HG03571 (cell line): ENCODE results near the gene PPP1R18.
"Not testable (repeated sequence)": the region's sequence is repeated elsewhere in the genome, so short reads cannot be mapped to it uniquely, and the experiment has no call there.

Experiments
- ATAC-seq: cut with Tn5 transposase; IDR thresholded peaks from one replicate; pipeline ENCODE4 v1.9.1; 2021; ENCODE audit not compliant: unreplicated experiment

The PPP1R18 gene

GRCh38 chr6:30670760-30671527, 15.5 kb downstream of the PPP1R18 start:
- no peak for ATAC-seq

GRCh38 chr6:30666300-30666699, 20.1 kb downstream of the PPP1R18 start:
- not testable (repeated sequence) for ATAC-seq

DNA sequence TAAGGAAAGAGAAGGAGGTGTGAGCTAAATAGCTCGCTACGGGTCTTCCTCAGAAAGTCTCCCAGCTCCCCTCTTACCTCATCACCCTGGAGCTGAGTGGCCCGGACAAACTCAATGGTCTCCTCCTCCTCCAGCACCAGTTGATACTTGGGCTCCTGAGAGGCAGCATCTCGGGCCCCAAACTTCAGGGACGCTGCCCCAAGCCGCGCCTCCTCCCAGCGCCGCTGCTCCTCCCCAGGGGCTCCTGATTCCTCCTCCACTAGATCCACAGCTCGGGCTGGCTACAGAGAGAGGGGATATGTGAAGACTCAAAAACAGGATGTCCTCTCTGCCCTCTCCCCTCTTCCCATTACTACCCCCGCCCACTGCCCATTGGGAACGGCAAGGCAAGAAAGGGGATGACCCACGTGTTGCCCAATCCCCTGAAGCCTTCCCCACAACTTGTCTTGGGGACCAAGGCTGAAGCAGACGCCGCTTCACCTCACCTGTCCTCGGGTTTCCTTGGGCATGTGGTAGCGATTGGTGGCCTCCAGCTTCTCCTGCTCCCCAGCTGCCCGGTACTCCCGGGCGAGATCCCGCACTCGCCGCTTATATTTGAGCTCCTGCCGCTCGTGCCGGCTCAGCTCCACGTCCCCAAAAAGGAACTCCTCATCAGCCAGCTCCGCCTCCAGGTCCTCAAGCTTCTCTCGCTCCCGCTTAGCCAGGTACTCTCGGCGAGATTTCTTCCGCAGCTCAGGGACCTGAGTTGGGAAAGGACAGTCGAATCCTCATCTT, 21.3 kb downstream of the PPP1R18 start:
- ATAC-seq = no peak

DNA sequence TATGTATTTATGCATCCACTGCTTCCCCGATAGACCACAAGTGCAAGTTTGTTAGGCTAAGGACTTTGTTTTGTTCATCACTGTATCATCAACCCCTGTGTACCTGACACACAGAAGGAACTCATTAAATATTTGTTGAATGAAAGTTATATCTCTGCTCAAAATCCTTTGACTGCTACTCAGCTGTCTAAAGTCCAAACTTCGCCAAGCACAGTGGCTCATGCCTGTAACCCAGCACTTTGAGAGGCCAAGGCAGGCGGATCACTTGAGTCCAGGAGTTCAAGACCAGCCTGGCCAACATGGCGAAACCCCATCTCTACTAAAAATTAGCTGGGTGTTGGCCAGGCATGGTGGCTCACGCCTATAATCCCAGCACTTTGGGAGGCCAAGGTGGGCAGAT, 28.5 kb downstream of the PPP1R18 start:
- ATAC-seq = not testable (repeated sequence)

DNA sequence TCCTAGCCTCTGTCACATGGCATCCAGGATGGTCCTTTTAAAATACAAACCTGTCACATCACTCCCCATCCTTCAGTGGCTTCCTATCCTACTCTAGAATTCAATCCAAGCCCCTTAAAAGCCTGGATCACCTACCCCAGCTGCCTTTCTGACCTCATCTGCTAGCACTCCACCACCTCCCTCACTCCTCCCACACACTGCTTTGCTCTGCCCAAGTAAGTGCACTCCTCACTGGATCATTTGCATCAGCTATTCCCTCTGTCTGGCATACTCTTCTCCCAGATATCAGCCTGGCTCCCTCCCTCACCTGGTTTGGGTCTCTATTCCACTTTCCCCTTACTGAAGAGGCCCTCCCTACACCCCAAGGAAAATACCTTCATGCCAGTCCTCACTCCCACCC, 29.0 kb downstream of the PPP1R18 start:
- ATAC-seq = no peak

DNA sequence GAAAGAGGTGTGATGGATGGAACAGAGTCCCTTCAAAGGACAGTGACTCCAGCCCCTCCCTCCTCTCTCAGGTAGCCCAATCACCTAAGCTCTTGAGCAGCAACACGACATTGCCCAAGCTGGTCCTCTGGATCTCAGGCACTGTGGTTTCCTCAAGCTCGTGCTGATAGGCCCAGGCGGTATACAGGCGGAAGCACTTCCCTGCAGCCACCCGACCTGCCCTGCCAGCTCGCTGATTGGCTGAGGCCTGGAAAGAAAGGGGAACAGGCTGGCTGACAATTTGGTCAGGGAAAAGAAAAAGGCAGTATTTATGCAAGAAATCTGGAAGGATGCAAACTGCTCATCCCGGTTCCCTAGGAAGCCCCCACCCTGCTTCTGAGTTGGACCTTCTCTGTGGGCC, 29.9 kb downstream of the PPP1R18 start:
- ATAC-seq = no peak

- no peak for ATAC-seq
Measured at GRCh38 chr6:30655743-30656094, 30.7 kb downstream of the PPP1R18 start.

- no peak for ATAC-seq
Measured at GRCh38 chr6:30654798-30655742, 31.4 kb downstream of the PPP1R18 start.

DNA sequence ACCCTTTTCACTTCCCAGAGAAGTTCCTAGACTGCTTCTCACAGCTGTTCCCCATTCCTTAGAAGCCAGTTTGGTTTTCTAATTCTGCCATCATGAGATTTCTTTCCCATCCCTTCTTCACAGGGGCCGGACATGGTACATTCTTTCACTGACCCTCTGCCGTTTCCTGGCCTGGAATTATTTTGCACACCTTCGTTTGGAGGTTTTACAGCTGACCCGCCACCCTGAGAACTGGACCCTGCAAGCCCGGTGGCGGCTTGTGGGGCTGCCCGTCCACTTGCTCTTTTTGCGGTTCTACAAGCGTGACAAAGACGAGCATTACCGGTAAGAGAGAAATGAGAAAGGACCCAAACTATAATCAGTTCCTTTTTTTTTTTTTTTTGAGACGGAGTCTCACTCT, 35.3 kb downstream of the PPP1R18 start:
- no peak for ATAC-seq

DNA sequence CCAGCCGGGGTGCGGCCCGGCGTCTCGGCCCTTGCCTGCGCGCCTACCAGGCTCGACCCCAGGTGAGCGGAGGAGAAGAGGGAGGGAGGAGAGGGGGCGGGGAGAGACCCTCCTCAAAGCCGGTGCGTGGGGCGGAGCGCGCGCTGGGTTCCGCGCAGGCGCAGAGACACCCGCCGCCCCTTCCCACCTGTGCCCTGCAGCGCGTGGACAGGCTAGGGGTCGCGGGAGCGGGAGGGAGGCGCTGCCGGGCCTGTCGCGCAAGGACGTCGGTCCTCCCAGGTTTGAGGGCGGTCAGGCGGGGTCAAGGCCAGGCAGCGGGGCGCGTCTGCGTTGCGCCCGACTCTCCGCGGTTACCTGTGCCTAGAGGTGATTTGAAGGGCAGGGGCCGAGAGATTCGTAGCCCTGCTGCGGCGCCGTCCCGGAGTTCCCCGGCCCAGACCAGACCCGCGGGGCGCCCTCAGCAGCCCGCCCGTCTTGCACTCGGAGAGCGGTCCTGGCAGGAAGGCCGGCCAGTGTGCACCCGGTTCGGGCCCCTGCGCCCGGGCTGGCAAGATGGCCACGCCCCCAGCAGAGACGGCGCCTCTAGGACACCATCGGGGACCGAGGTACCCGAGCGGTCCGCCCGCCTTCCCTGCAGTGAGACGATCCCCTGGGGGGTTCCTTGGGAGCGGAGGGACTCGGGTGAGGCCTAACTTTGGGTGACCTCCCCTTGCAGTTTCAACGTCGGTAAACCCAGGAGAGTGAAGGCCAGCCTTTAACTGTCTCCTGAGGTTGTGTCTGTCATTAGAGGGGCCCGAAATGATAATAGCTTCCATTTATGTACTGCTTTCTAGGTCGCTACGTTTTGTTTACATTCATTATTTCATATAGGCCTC, 39.0 kb downstream of the PPP1R18 start:
- ATAC-seq = peak; percentile 60

DNA sequence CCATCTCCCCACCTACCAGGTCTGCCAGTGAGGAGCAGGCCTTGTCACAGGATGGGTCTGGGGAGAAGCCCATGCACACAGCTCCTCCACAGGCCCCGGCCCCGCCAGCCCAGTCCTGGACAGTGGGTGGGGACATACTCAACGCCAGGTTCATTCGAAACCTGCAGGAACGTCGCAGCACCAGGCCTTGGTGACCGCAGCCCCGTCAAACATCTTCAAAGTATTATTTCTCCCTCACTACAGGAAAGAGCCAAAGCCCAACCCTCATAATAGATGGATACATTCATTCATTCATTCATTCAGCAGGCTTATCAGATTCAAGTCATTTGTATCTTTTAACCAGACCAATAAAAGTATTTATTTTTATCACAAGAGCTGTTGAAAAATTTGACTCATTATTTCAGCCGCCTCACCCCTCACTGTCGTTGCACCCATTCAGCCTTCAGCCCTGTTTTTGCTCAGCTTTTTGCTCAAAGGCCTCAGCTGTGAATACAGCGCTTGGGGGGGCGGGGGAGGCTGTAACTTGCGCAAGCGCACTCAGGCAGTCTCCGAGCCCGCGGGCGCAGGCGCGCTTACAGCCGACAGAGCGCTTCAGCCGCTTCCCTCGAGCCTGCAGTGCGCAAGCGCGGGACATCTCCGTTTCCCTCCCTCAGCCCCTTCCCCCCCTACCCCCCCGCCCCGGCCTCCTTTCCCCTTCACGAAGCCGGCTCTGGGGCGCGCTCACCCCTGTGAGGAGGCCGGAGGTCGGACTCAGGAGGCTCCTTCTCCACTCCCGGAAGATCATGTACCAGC, 39.8 kb downstream of the PPP1R18 start, which contains the start of gene C6orf136:
Gene C6orf136, plus strand, starts transcription at position 684 of the 792 bp plus-strand sequence. Its CDS starts 99 bp downstream, at position 783.
- peak; percentile 39 for ATAC-seq

GRCh38 chr6:30645989-30646388, 40.5 kb downstream of the PPP1R18 start:
- ATAC-seq = no peak

GRCh38 chr6:30644769-30645168, 41.7 kb downstream of the PPP1R18 start:
- ATAC-seq = no peak

DNA sequence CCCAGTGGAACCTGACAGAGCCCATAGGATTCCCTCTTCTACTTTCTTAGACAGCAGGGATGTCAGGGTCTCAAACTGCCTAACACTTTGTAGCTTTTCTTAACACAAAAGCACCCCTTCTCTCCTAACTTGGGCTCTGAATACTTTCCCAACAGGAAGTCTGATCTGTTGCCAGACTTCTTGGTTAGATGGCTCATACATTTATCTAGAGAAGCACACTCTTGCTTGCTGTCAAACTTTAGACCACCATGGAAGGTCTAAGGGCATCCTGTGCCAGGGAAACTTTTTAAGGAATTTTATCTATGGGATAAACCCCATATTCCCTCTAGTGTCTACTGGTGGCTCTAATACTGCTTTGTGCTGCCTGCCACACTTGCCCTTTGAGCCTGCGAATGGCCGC, 42.8 kb downstream of the PPP1R18 start:
- no peak for ATAC-seq

DNA sequence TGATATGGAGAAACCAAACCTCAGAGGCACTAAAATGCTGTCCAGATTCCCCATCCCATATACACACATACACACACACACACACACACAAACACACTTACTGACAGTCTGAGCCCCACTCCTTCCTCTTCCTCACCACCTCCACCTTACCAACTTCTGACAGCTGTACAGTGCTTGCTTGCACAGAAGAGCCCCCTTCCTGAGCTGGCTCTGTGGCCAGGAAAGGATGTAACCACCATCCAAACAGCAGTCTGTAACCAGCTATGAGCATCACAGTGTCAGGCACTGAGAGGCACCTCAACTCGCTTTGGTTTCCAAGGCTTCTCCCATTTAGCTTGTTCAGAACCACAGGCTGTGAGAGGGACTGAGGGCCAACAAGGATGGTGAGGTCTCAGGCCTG, 45.4 kb downstream of the PPP1R18 start:
- no peak for ATAC-seq

DNA sequence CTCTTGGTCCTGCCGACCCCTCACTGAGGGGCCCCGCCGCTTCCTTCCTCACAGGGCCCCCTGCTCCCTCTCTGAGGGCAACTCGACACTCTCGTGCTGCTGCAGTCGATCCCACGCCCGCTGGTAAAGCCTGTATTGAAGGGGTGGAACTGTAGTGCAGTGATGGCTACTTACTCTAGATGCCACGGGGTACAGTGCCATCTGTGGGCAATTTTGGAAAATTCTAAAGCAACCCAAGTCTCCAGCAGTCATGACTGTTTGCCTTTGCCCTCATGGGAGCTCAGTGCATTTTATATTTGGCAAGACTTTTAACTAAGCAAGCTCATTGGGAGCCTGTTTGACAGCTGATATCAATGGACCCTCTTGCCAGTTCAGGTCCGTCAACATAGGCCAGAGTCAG, 46.0 kb downstream of the PPP1R18 start:
- no peak for ATAC-seq

GRCh38 chr6:30635834-30636233, 50.6 kb downstream of the PPP1R18 start:
- ATAC-seq = no peak

- peak; percentile 86 for ATAC-seq
Measured at GRCh38 chr6:30626484-30627366, 59.7 kb downstream of the PPP1R18 start, which contains the start of gene ATAT1. ATAT1 (plus strand) TSS chr6:30626874.
